ENCODE measurements around the gene EPC1.

- TF ChIP-seq EP300 (IDR thresholded peaks at IDR 0.05), result no peak
- no peak for TF ChIP-seq CTCF (IDR thresholded peaks at IDR 0.05)
- TF ChIP-seq POLR2A (IDR thresholded peaks at IDR 0.05), result no peak
Measured at GRCh38 chr10:32268788-32269187, 78.2 kb downstream of the EPC1 start.

Data from tibial nerve (tissue), 4 donors.